Stimulated activated CD8-positive, alpha-beta memory T cell treated with anti-CD3 and anti-CD28 coated beads, Interleukin-2, amount 100 ng/mL, for 1 hour (primary cell): ENCODE data around the gene SLC35G3.
"Not testable (repeated sequence)": the region's sequence is repeated elsewhere in the genome, so short reads cannot be mapped to it uniquely, and the experiment has no call there.

ENCODE experiments used
- DNase-seq, 2 donors: peaks; one replicate each; pipeline ENCODE4 v3.0.0-alpha.2; 2020; ENCODE audit warnings: low read depth in 2 of 2

The SLC35G3 gene

GRCh38 chr17:35164716-35165115 is 29.5 kb downstream of the SLC35G3 start:
- DNase-seq, result no peak

GRCh38 chr17:35163886-35164285 is 30.3 kb downstream of the SLC35G3 start:
- no peak for DNase-seq

GRCh38 chr17:35162755-35163154 is 31.4 kb downstream of the SLC35G3 start:
- DNase-seq, result no peak

GRCh38 chr17:35161281-35161761 is 32.9 kb downstream of the SLC35G3 start:
- DNase-seq, result no peak

GRCh38 chr17:35160354-35161201 is 33.6 kb downstream of the SLC35G3 start:
- no peak for DNase-seq

- no peak for DNase-seq
Measured at GRCh38 chr17:35159940-35160339, 34.3 kb downstream of the SLC35G3 start.

GRCh38 chr17:35155246-35155645 is 38.9 kb downstream of the SLC35G3 start:
- no peak for DNase-seq

GRCh38 chr17:35154196-35155165 is 39.7 kb downstream of the SLC35G3 start:
- no peak for DNase-seq

GRCh38 chr17:35152421-35153140 is 41.6 kb downstream of the SLC35G3 start:
- DNase-seq, result no peak

- not testable (repeated sequence) for DNase-seq
Measured at GRCh38 chr17:35151080-35151479, 43.1 kb downstream of the SLC35G3 start.

GRCh38 chr17:35149941-35150340 is 44.3 kb downstream of the SLC35G3 start:
- DNase-seq, result no peak

- DNase-seq, result no peak
Measured at GRCh38 chr17:35148144-35148543, 46.0 kb downstream of the SLC35G3 start.

GRCh38 chr17:35147375-35147905 is 46.8 kb downstream of the SLC35G3 start, which contains the start of gene UNC45B:
UNC45B (plus strand) TSS chr17:35147817; CDS start chr17:35148264, 447 bp downstream.
- DNase-seq, result no peak

GRCh38 chr17:35146214-35146833 is 47.9 kb downstream of the SLC35G3 start:
- DNase-seq, result no peak

- DNase-seq, result no peak
Measured at GRCh38 chr17:35144840-35145239, 49.4 kb downstream of the SLC35G3 start.
